H4 (cell line): ENCODE measurements around the gene POF1B. TPM values are rescaled to one million over a fixed set of nuclear protein-coding genes. Genes with fewer than 3 reads are reported as not detected.

Experiments used
- DNase-seq: peaks from one replicate; pipeline ENCODE4 v3.0.0-alpha.2; 2015; ENCODE audit warnings: low spot score
- total RNA-seq: library from RNA; depleted of rRNA; stranded (reverse); fragments of >200 nt; shearing (Covaris generic); gene quantifications from 2 replicates; pipeline ENCODE4 v1.2.3, GENCODE V29; 2014; rRNA removed

The POF1B gene
- total RNA-seq, 1 experiment from 2014 or later = 0.14 TPM

DNA sequence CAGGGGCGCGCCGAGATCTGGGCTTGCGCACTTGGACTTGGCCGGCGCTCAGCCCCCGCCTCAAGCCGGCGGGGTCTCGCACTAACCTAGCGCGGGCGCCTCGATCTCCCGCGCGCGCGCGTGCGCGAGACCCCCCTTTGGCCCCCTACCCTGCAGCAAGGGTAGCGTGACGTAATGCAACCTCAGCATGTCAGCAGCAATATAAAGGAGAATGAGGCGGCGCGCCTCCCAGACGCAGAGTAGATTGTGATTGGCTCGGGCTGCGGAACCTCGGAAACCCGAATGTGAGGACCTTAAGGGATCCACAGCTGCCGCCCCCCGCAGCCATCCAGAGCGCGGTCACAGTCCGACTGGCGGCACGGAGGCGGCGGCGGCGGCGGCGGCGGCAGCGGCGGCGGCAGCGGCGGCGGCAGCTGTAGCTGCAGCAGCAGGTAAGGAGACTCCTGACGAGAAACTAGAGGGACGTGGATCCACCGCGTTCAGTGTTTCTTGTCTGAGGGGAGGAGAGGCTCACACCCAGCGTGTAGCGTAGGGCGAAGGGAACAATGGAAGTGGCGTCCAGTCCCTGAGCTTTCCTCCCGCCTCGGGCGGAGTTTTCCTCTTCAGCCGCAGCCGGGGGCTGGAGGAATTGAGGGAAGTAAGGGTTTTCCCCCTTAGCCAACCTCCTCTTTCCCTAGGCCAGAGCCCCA, 135.6 kb downstream of the POF1B start, which contains the start of the genes SATL1 and ZNF711:
SATL1 (minus strand) TSS at position 19 of the 689 bp plus-strand sequence. CDS start 134,811 bp downstream, outside the sequence.
ZNF711 (plus strand) TSS at position 231 of the 689 bp plus-strand sequence. CDS start 3,582 bp downstream, outside the sequence.
- DNase-seq = peak; percentile 69

DNA sequence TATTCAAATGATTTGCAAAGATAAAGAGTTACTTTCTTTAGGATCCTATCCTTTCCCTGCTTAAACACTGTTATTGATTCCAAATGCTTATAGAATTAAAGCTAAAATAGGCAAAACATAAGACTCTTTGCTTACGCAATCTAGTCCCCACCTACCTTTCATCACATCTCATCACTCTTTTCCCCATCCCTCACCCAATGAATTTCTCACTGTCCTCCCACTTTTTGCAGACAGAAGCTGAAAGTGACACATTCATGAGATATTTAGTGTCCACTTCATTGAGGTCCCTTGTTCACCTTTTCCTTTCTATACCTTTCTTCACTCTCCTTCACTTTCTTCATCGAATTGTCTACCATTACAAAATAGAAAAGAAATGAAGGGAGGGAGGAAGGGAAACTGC, 136.3 kb downstream of the POF1B start:
- no peak for DNase-seq

Other genes with a start within 250 kb of the POF1B start
- gene SATL1, start 135.9 kb downstream of the POF1B start, total RNA-seq = not detected in 2 replicates
- 5.0 and 7.2 TPM in 2 replicates for gene ZNF711, start 135.7 kb downstream of the POF1B start, total RNA-seq